VCaP (cell line): ENCODE measurements around the gene NFILZ.
"Not testable (repeated sequence)": the region's sequence is repeated elsewhere in the genome, so short reads cannot be mapped to it uniquely, and the experiment has no call there.

Experiments used
- H3K27ac ChIP-seq: fragments of 450-650 bp; 2 replicates; pipeline ENCODE4 v1.5.1; 2017
- CTCF ChIP-seq: fragments of 450-650 bp; conservative IDR thresholded peaks from 2 replicates; pipeline ENCODE4 v1.5.1; 2017; ENCODE audit warnings: mild to moderate bottlenecking, moderate library complexity

Gene NFILZ

GRCh38 chr19:8622886-8623285 is 7.5 kb upstream of the NFILZ start:
- H3K27ac ChIP-seq = not testable (repeated sequence)
- TF ChIP-seq CTCF = peak; percentile 16; the same call in 1 of the 2 replicates

- no peak overlapping the region for H3K27ac ChIP-seq
- TF ChIP-seq CTCF = no peak
These were observed 3.6 kb upstream of the NFILZ start for GRCh38 chr19:8626842-8627241.

DNA sequence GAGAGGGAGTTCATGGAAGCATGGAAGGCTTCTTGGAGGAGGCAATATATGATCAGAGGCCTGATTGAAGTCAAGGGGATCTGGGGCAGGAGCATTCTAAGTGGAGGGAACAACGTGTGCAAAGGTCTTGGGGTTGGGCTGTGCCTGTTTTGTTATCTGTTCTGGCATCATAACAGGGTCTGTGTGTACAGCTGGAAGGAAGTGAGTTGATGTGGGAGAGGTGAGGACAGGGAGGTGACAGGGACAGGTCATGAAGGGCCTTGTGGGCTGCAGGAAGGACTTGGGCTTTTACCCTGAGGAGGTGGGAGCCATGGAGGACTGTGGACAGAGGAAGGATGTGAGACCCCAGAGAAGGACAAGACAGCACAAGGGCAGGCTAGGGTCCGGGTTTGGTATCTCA is 1.2 kb upstream of the NFILZ start:
- no peak overlapping the region for H3K27ac ChIP-seq
- TF ChIP-seq CTCF = no peak

DNA sequence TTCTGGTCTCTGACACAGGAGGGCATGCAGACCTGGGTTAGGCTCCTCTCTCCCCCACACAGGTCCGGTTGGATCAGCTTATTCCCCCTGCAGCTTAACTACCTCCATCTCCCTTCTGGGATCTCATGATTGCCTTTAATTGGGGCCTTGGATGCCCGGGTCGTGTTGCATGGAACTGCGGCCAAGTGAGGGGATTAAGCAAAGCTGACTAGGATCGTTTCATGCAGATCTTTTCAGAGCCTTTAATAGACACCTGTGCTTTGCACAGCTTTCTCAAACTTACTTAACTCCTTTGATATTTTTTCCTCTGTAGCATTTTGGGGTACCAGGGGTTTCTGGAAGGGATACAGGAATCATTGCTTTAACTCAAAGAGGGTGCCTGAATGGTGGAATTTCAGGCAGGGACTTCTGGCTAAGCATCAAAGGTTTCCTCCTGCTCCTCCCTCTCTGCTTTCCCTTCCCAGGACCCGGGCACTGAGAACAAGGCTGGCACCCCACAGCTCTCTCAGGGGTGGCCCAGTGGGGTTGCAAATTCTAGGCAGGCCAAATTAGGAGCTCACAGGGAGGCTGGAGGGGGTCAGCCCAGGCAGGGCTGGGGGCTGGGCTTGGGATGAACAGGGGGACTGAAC is 477 bp downstream of the NFILZ start:
- no peak overlapping the region for H3K27ac ChIP-seq
- no peak for TF ChIP-seq CTCF

GRCh38 chr19:8631425-8631819 is 989 bp downstream of the NFILZ start:
- TF ChIP-seq CTCF = no peak
- no peak overlapping the region for H3K27ac ChIP-seq

DNA sequence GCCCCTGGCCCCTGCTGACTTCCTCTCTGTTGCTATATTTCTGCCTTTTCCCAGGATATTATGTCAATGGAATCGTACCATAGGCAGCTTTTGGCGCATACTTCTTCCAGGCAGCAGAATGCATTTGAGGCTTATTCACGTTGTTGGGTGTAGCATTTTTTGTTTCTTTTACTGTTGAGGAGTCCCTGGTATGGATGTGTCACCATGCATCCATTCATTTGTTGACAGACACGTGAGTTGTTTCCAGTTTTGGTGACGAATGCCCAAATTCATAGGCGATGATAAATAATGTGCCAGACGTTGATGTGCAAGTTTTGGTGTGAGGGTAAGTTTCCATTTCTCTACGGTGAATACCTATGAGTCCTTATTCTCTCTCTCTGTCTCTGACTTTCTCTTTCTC is 5.0 kb downstream of the NFILZ start:
- no peak overlapping the region for H3K27ac ChIP-seq
- no peak for TF ChIP-seq CTCF

- not testable (repeated sequence) for H3K27ac ChIP-seq
These were observed 6.6 kb downstream of the NFILZ start for GRCh38 chr19:8637070-8637469.

DNA sequence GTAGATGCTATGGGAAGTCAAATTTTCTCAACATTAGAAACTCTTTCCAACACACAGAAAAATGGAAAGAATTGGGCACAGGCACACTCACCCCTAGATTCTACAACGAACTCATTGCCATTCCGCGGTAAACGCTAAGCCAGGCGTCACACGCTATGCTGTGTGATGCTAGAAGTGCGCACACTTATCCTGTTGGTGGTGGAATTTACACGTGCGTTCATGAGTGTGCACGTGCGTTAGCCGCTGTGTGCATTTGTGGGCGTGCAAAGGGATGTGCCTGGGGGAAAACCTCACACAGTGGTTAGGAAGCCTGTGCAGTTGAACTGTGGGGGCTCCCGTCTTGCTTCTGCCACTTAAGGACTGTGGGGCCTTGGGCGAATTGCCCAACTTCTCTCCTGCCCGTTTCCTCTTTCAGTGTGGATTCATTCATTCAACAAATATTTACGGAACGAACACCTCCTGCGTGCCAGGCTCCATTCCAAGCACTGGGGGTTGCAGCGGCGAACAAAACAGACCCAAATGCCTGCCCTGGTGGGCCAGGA is 7.7 kb downstream of the NFILZ start:
- TF ChIP-seq CTCF = no peak
- H3K27ac ChIP-seq = no peak overlapping the region
